Measurements from ENCODE around the gene TEAD1. TPM values are rescaled to one million over a fixed set of nuclear protein-coding genes. Genes with fewer than 3 reads are reported as not detected.

The TEAD1 gene
- total RNA-seq, 2 donors from 2014 or later = 47.9 to 87.0 TPM

- no peaks in the 10 kb centered on the region for H3K36me3 ChIP-seq
Observed at GRCh38 chr11:12966002-12966401, 291.8 kb downstream of the TEAD1 start.

GRCh38 chr11:12968101-12968500 lies 293.9 kb downstream of the TEAD1 start:
- H3K27ac ChIP-seq = no peak overlapping the region
- H3K4me3 ChIP-seq = no peak overlapping the region
- TF ChIP-seq CTCF (IDR thresholded peaks at IDR 0.05) (no peak), POLR2AphosphoS5 (IDR thresholded peaks at IDR 0.05) (no peak), POLR2A (IDR thresholded peaks at IDR 0.05) (no peak)
- no peak for DNase-seq (ENCODE audit: low spot score)
- no peaks in the 10 kb centered on the region for H3K36me3 ChIP-seq
- H3K9me3 ChIP-seq = no peaks in the 10 kb centered on the region
- WGBS = 69% methylated on average over 1 of the region's 1 CpG
- intact Hi-C loops (cut with DNase I) = loop anchor here (10.0 kb wide), 1 partner anchor 377 kb away; no protein-coding TSS in a partner anchor
- no peaks in the 10 kb centered on the region for H3K4me1 ChIP-seq (replicated peaks)
- no peaks in the 10 kb centered on the region for H3K27me3 ChIP-seq (replicated peaks; ENCODE audit: insufficient read depth)

More at GRCh38 chr11:12966002-12966401, 291.8 kb downstream of the TEAD1 start:
- Histone ChIP-seq H3K9me3 (no peaks in the 10 kb centered on the region), H3K4me3 (no peak overlapping the region), H3K27me3 (replicated peaks; ENCODE audit: insufficient read depth) (no peaks in the 10 kb centered on the region), H3K4me1 (replicated peaks) (no peaks in the 10 kb centered on the region), H3K27ac (no peak overlapping the region)
- 92% methylated on average over 5 of the region's 5 CpGs for WGBS
- TF ChIP-seq POLR2A (IDR thresholded peaks at IDR 0.05) (no peak), CTCF (IDR thresholded peaks at IDR 0.05) (no peak), POLR2AphosphoS5 (IDR thresholded peaks at IDR 0.05) (no peak)
- intact Hi-C loops (cut with DNase I) = loop anchor here (10.0 kb wide), 1 partner anchor 379 kb away; no protein-coding TSS in a partner anchor
- DNase-seq (ENCODE audit: low spot score) = no peak

- no peaks in the 10 kb centered on the region for H3K4me1 ChIP-seq (replicated peaks)
- no peak overlapping the region for H3K27ac ChIP-seq
- intact Hi-C loops (cut with DNase I) = loop anchor here (10.0 kb wide), 1 partner anchor 376 kb away; no protein-coding TSS in a partner anchor
- H3K36me3 ChIP-seq = no peaks in the 10 kb centered on the region
- no peak for DNase-seq (ENCODE audit: low spot score)
- H3K4me3 ChIP-seq = no peak overlapping the region
- no peaks in the 10 kb centered on the region for H3K27me3 ChIP-seq (replicated peaks; ENCODE audit: insufficient read depth)
- TF ChIP-seq POLR2A (IDR thresholded peaks at IDR 0.05) (no peak), POLR2AphosphoS5 (IDR thresholded peaks at IDR 0.05) (no peak), CTCF (IDR thresholded peaks at IDR 0.05) (no peak)
- 52% methylated on average over 6 of the region's 6 CpGs for WGBS
- H3K9me3 ChIP-seq = no peaks in the 10 kb centered on the region
Observed at GRCh38 chr11:12968826-12969225, 294.6 kb downstream of the TEAD1 start.

GRCh38 chr11:12971955-12972354 lies 297.7 kb downstream of the TEAD1 start:
- TF ChIP-seq POLR2AphosphoS5 (IDR thresholded peaks at IDR 0.05) (no peak), CTCF (IDR thresholded peaks at IDR 0.05) (no peak), POLR2A (IDR thresholded peaks at IDR 0.05) (no peak)
- intact Hi-C loops (cut with DNase I) = no loop called here
- Histone ChIP-seq H3K36me3 (no peaks in the 10 kb centered on the region), H3K27ac (no peak overlapping the region), H3K9me3 (no peaks in the 10 kb centered on the region), H3K4me1 (replicated peaks) (no peaks in the 10 kb centered on the region), H3K4me3 (no peak overlapping the region), H3K27me3 (replicated peaks; ENCODE audit: insufficient read depth) (no peaks in the 10 kb centered on the region)
- DNase-seq (ENCODE audit: low spot score) = no peak
- 79% methylated on average over 1 of the region's 1 CpG for WGBS

GRCh38 chr11:12973528-12974181 lies 299.4 kb downstream of the TEAD1 start:
- Histone ChIP-seq H3K27ac (no peak overlapping the region), H3K27me3 (replicated peaks; ENCODE audit: insufficient read depth) (no peaks in the 10 kb centered on the region), H3K4me1 (replicated peaks) (no peaks in the 10 kb centered on the region), H3K36me3 (no peaks in the 10 kb centered on the region), H3K4me3 (no peak overlapping the region), H3K9me3 (no peaks in the 10 kb centered on the region)
- no peak for DNase-seq (ENCODE audit: low spot score)
- intact Hi-C loops (cut with DNase I) = no loop called here
- 15% methylated on average over 1 of the region's 1 CpG for WGBS
- TF ChIP-seq POLR2AphosphoS5 (IDR thresholded peaks at IDR 0.05) (no peak), CTCF (IDR thresholded peaks at IDR 0.05) (no peak), POLR2A (IDR thresholded peaks at IDR 0.05) (no peak)
